ENCODE results near the gene ARHGAP10.

DNA sequence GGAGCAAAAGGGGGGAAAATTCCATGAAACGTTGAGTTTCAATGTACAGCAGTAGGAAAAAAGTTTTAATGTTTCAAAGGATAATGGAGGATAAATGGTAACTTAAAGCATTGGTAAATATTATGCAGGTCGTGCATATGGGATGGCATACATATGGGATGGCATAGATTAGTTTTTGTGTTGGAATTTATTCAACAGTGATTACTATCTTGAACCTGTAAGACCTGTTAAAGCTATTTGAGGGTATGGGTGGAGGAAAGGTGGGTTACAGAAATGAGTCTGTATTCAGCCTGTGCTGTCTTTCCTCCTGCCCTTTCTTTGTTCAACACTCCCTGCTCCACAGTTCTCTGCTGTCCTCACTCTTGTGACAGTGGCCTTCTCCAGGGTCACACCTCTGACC is 54.6 kb downstream of the ARHGAP10 start:
- TF ChIP-seq CEBPB (IDR thresholded peaks at IDR 0.05) (no peak), YY1 (IDR thresholded peaks at IDR 0.05; ENCODE audit: low read depth) (no peak), EP300 (IDR thresholded peaks at IDR 0.05; ENCODE audit: borderline replicate concordance) (no peak), TAF1 (IDR thresholded peaks at IDR 0.05; ENCODE audit: low read depth) (no peak), FOXM1 (IDR thresholded peaks at IDR 0.05; ENCODE audit: borderline replicate concordance, low read depth) (no peak), TEAD4 (IDR thresholded peaks at IDR 0.05) (no peak)
